ENCODE measurements around the gene GPR132.
"Not testable (repeated sequence)": the region's sequence is repeated elsewhere in the genome, so short reads cannot be mapped to it uniquely, and the experiment has no call there.

The GPR132 gene

DNA sequence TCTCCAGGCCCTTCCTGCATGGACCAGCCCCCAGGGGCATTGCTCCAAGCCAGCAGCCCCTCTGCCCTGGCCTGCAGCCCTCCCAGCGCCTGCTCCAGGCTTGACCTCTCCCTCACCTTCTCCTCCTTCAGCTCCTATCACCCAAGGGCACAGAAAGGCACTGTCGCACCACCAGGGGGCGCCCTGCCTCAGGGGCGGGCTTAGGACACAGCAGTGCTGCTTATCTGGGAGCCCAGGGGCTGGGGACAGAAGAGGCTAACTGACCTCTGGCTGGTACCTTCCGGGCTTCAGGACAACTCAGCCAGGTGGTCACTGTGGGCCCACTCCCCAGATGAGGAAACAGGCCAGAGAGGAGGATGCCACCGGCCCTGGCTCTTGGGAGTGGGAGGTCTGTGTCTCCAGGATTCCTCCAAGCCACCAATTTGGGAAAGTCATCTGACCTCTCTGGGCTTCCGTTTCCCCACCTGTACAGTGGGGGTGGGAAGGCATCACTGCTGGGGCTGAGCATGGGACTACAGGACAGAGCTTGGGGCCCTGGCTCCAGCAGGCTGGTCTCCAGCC is 25.3 kb upstream of the GPR132 start:
- peak; percentile 88 for DNase-seq

- DNase-seq: no peak
Measured at GRCh38 chr14:105089746-105090492, 24.7 kb upstream of the GPR132 start.

DNA sequence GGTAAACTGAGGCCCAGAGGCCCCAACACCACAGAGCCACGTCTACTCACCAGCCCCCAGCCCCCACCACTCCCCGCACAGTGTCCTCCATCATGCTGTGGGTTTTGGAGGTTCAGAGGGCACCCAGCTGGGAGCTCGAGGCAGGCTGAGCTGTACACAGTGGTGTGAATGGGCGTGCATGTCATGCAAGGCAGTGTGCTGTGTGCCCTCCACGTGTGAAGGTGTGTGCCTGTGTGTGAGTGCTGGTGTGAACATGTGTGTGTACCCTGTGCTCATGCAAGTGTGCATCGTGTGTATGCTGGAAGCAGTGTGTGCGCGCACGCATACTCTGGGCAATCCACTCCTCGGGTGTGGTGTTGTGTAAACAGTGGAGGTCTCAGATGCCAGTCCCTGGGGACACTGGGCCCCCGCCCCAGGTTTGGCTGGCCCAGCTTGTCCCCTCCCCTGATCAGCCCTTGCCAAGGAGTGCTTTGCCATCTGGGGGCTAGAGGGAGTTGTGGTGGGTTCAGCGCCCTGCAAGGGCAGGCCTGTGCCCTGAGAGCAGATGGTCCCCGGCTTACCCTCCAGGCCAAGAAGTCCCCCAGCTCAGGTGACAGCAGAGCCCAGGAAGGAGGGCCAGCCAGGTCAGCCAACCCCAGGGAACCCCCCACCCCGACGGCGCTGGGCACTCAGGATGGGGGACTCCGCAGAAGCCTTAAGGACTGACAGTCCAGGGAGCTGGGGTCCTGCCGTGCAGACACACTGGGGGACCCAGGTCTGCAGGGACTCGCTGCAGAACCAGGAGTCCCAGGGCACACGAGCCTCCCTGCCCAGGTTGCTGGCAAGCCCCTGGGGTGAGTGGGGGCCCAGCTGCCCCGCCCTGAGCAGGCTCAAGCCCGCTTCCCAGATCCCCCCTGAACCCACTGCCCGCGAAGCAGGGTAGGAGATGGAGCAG is 23.8 kb upstream of the GPR132 start:
- no peak for DNase-seq

DNA sequence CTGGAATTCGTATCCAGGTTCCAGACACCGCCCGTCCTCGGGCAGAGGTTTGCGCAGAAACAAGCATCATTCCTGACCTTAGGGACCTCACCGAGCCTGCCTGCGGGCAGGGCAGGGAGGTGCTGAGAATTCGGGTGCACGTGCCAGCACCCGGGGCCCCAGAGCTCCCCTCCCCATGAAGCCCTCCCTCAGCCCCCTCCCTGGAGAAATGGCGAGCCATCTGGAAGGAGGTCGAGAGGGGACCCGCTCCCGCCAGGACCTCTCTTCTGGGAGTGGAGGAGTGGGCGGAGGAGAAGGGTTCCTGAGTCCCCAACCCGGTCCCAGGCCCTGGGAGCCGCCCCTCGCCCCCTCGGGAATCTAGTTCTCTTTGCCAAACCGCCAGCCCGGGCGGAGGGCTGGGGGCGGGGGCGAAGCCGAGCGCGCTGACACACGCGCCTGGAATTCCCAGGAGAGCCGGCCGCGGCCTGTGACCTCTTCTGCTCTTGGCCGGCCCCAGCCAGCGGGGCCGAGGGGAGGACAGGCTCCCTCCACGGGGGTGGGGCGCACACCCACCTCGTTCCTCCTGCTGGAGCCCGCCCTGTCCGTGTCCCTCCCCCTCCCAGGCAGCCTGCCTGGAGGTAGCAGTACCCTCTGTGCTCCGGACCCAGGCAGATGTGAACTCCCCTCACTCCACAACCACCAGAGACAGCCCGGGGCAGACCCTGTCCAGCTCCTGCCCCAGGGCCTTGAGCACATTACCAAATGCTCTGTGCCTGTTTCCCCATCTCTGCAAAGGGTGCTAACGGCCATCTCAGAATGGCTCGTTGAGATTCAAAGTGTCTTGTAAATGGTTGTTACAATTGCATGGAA is 23.0 kb upstream of the GPR132 start:
- DNase-seq: peak; percentile 64

GRCh38 chr14:105087308-105087962 is 22.2 kb upstream of the GPR132 start:
- peak; percentile 70 for DNase-seq

GRCh38 chr14:105086833-105087307 is 21.6 kb upstream of the GPR132 start:
- DNase-seq: peak; percentile 86

GRCh38 chr14:105085766-105086165 is 20.5 kb upstream of the GPR132 start:
- no peak for DNase-seq

DNA sequence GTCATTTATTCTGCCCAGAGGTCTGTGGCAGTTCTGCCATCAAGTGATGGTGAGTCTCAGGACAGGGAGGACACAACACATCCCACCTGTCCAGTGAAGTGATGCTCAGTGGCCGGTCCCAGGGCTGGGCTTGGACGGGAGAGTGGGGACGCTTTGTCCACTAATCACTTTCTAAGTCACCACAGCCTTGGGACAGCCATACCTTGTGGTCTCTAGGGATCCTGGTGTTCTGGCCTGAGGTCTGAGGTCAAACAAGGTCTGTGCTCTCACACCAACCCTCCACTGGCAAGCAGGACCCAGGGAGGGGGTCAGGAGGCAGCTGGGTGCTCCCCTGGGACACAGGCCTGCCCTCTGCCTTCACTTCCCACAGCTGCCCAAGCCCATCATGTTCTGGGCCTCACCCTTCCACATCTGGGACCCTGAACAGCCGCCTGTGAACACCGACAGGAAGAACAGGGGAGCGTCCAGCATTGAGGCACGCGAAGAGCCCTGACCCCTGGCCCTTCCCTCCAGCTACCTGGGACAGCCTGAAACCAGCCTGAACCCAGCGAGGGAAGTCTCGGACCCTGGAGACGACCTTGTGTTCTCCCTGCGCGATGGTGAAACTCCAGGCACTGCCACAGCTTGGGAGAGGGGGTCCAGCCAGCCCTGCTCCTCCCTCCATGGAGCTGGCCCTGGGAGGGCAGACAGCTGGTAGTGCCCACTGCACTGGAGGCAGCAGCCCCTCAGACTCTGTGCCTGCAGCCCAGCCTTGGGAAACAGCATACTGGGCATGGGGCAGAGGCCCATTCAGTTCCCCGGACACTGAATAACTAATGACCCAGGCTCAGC is 19.7 kb upstream of the GPR132 start:
- no peak for DNase-seq

GRCh38 chr14:105083926-105084685 is 18.9 kb upstream of the GPR132 start:
- no peak for DNase-seq

GRCh38 chr14:105082703-105083102 is 17.5 kb upstream of the GPR132 start:
- DNase-seq: no peak

GRCh38 chr14:105081473-105081872 is 16.2 kb upstream of the GPR132 start:
- DNase-seq: not testable (repeated sequence)

DNA sequence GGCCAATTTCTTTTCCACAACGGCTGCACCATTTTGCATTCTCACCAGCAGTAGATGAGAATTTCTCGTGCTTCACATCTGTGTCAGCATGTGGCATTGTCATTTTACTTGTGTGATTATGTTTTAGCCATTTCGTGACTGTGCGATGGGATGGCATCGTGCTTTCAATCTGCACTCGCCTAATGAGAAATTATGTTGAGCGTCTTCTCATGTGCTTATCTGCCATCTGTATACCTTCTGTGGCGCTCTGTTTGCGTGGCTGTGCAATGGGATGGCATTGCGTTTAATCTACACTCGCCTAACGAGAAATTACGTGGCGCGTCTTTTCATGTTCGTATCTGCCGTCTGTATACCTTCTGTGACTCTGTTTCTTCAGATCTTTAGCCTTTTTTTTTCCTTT is 14.9 kb upstream of the GPR132 start:
- no peak for DNase-seq

- no peak for DNase-seq
Measured at GRCh38 chr14:105078294-105078693, 13.1 kb upstream of the GPR132 start.

GRCh38 chr14:105077649-105077995 is 12.4 kb upstream of the GPR132 start:
- no peak for DNase-seq

- no peak for DNase-seq
Measured at GRCh38 chr14:105076805-105077648, 11.8 kb upstream of the GPR132 start.

DNA sequence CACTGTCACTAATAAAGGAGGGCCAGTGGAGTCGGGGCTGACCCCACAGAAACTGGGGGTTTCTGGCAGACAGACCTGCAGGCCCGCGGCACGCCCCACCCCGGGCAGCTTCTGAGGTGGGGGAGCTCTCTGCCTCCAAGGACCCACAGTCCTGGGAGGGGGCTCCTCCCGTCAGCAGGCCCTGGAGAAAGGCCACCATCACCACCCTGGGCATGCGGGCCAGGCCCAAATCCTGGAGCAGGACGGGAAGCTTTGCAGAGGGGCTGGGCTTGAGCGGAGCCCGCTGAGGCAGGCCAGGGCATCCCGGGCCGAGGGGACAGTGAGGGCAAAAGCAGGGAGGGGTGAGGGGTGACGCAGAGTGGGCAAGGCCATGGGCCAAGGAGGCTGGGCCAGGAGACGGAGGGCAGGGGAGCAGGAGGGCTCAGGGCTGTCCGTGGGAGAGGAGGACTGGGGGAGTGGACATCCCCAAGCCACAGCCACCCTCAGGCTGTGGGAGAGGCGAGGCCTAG is 11.1 kb upstream of the GPR132 start:
- no peak for DNase-seq

- DNase-seq: peak; percentile 74
Measured at GRCh38 chr14:105075379-105076295, 10.4 kb upstream of the GPR132 start.

DNA sequence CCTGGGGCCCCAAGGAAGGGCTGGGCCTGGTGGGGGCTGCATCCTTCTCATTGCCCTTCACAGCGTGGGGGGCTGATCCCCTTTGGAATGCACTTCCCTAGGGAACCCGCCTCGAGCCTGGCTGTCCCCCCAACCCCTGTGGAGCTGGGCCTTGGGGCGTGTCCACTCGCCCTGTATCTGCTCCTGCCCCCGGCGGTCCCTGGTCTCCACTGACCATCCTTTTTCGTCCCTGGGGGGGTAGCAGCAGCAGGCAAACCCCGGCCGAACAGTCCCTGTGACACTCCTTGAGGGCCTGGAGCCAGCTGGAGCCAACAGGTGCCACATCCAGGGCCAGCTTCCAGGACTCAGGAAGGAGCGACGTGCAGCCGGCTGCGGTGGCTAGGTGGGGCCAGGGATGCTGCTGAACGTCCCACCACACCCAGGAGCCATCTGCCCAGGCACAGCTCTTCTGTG is 9.4 kb upstream of the GPR132 start:
- DNase-seq: no peak
